ENCODE measurements around the gene TBC1D22A.
A peak's percentile ranks its signal among the peaks of the same experiment; 100 is the strongest.

TBC1D22A gene

GRCh38 chr22:46792841-46793261 is 30.4 kb downstream of the TBC1D22A start:
- FAIRE-seq (no peak), DNase-seq (ENCODE audit: insufficient read length, low spot score) (no peak)

- DNase-seq (ENCODE audit: insufficient read length, low spot score), result no peak
- no peak for FAIRE-seq
Observed at GRCh38 chr22:46793497-46793896, 31.0 kb downstream of the TBC1D22A start.

GRCh38 chr22:46794067-46794466 is 31.6 kb downstream of the TBC1D22A start:
- FAIRE-seq (no peak), DNase-seq (ENCODE audit: insufficient read length, low spot score) (no peak)

- DNase-seq (ENCODE audit: insufficient read length, low spot score), result no peak
- no peak for FAIRE-seq
Observed at GRCh38 chr22:46794491-46794890, 32.0 kb downstream of the TBC1D22A start.

- no peak for FAIRE-seq
- DNase-seq (ENCODE audit: insufficient read length, low spot score), result no peak
Observed at GRCh38 chr22:46795140-46795539, 32.7 kb downstream of the TBC1D22A start.

GRCh38 chr22:46795845-46796565 is 33.6 kb downstream of the TBC1D22A start:
- DNase-seq (ENCODE audit: insufficient read length, low spot score), result no peak
- FAIRE-seq, result no peak

- DNase-seq (ENCODE audit: insufficient read length, low spot score), result no peak
- FAIRE-seq, result no peak
Observed at GRCh38 chr22:46796566-46797195, 34.2 kb downstream of the TBC1D22A start.

- FAIRE-seq (no peak), DNase-seq (ENCODE audit: insufficient read length, low spot score) (peak; percentile 18)
Observed at GRCh38 chr22:46797355-46797754, 34.9 kb downstream of the TBC1D22A start.

GRCh38 chr22:46798041-46798365 is 35.6 kb downstream of the TBC1D22A start:
- FAIRE-seq, result no peak
- no peak for DNase-seq (ENCODE audit: insufficient read length, low spot score)

- DNase-seq (ENCODE audit: insufficient read length, low spot score) (peak; percentile 73), FAIRE-seq (peak; percentile 97)
Observed at GRCh38 chr22:46798366-46799350, 36.2 kb downstream of the TBC1D22A start.

GRCh38 chr22:46799626-46800025 is 37.2 kb downstream of the TBC1D22A start:
- no peak for FAIRE-seq
- DNase-seq (ENCODE audit: insufficient read length, low spot score), result no peak

GRCh38 chr22:46800102-46800857 is 37.8 kb downstream of the TBC1D22A start:
- no peak for FAIRE-seq

GRCh38 chr22:46801331-46801811 is 38.9 kb downstream of the TBC1D22A start:
- DNase-seq (ENCODE audit: insufficient read length, low spot score), result no peak
- no peak for FAIRE-seq

More at GRCh38 chr22:46800102-46800857, 37.8 kb downstream of the TBC1D22A start:
- no peak for DNase-seq (ENCODE audit: insufficient read length, low spot score)

GRCh38 chr22:46801826-46802607 is 39.6 kb downstream of the TBC1D22A start:
- DNase-seq (ENCODE audit: insufficient read length, low spot score), result no peak
- no peak for FAIRE-seq

- no peak for DNase-seq (ENCODE audit: insufficient read length, low spot score)
- no peak for FAIRE-seq
Observed at GRCh38 chr22:46802608-46803027, 40.2 kb downstream of the TBC1D22A start.

GRCh38 chr22:46803031-46803880 is 40.8 kb downstream of the TBC1D22A start:
- peak; percentile 56 for DNase-seq (ENCODE audit: insufficient read length, low spot score)
- peak; percentile 62 for FAIRE-seq

GRCh38 chr22:46803936-46804335 is 41.5 kb downstream of the TBC1D22A start:
- no peak for DNase-seq (ENCODE audit: insufficient read length, low spot score)
- FAIRE-seq, result no peak

- FAIRE-seq, result no peak
- DNase-seq (ENCODE audit: insufficient read length, low spot score), result no peak
Observed at GRCh38 chr22:46806794-46807193, 44.3 kb downstream of the TBC1D22A start.

GRCh38 chr22:46807458-46807857 is 45.0 kb downstream of the TBC1D22A start:
- no peak for FAIRE-seq
- no peak for DNase-seq (ENCODE audit: insufficient read length, low spot score)

All from HTR-8/SVneo (cell line).